ENCODE measurements around the gene UBE4B. TPM values are rescaled to one million over a fixed set of nuclear protein-coding genes. Genes with fewer than 3 reads are reported as not detected.
"Not testable (repeated sequence)": the region's sequence is repeated elsewhere in the genome, so short reads cannot be mapped to it uniquely, and the experiment has no call there.

UBE4B gene
- total and polyA plus RNA-seq, 8 donors, result 13.0 to 45.3 (median 31.1) TPM

GRCh38 chr1:10070206-10070605 is 37.4 kb downstream of the UBE4B start:
- Histone ChIP-seq H3K9me3 (no peaks in the 10 kb centered on the region), H3K27ac (no peak overlapping the region), H3K4me1 (peaks cover 7 to 16% (median 12%) of the 10 kb centered on the region in 3 donors), H3K27me3 (no peaks in the 10 kb centered on the region), H3K36me3 (no peaks in the 10 kb centered on the region), H3K4me3 (no peak overlapping the region)
- intact Hi-C loops (cut with DNase I), result no loop called here
- ATAC-seq, result no peak
- 98 to 99% methylated on average over 4 of the region's 4 CpGs for WGBS, 2 donors
- DNase-seq, result no peak
- no peak for FAIRE-seq
- TF ChIP-seq CTCF (IDR thresholded peaks at IDR 0.05), result no peak

- H3K36me3 ChIP-seq, result no peaks in the 10 kb centered on the region
- intact Hi-C loops (cut with DNase I), result no loop called here
- FAIRE-seq, result no peak
- H3K27ac ChIP-seq, result no peak overlapping the region
- H3K4me3 ChIP-seq, result no peak overlapping the region
- H3K4me1 ChIP-seq, result peaks cover 7 to 10% (median 9%) of the 10 kb centered on the region in 3 donors
- no peaks in the 10 kb centered on the region for H3K9me3 ChIP-seq
- 84 to 86% methylated on average over 6 of the region's 6 CpGs for WGBS, 2 donors
- DNase-seq, result no peak
- no peaks in the 10 kb centered on the region for H3K27me3 ChIP-seq
- TF ChIP-seq CTCF (IDR thresholded peaks at IDR 0.05), result no peak
- ATAC-seq, result no peak
Observed at GRCh38 chr1:10071640-10072039, 38.9 kb downstream of the UBE4B start.

GRCh38 chr1:10073371-10073770 is 40.6 kb downstream of the UBE4B start:
- H3K27me3 ChIP-seq; FAIRE-seq; H3K36me3 ChIP-seq; H3K27ac ChIP-seq; intact Hi-C loops (cut with DNase I); H3K9me3 ChIP-seq; H3K4me3 ChIP-seq; ATAC-seq; H3K4me1 ChIP-seq; DNase-seq: not testable (repeated sequence)
- 91 to 94% methylated on average over 7 of the region's 7 CpGs for WGBS, 2 donors

GRCh38 chr1:10074059-10074851 is 41.5 kb downstream of the UBE4B start:
- H3K4me3 ChIP-seq, result no peak overlapping the region
- ATAC-seq (peak in 3 of 4 donors; percentile 59 to 87 (median 86)), DNase-seq (peak in 1 of 6 donors; percentile 44), FAIRE-seq (no peak)
- no peak for TF ChIP-seq CTCF (IDR thresholded peaks at IDR 0.05)
- H3K27ac ChIP-seq, result peak overlapping the region in 1 of 4 donors; percentile 5
- no peaks in the 10 kb centered on the region for H3K4me1 ChIP-seq
- WGBS, 2 donors, result 66 to 67% methylated on average over 5 of the region's 5 CpGs
- H3K27me3 ChIP-seq, result no peaks in the 10 kb centered on the region
- intact Hi-C loops (cut with DNase I), result no loop called here
- H3K36me3 ChIP-seq, result no peaks in the 10 kb centered on the region
- H3K9me3 ChIP-seq, result no peaks in the 10 kb centered on the region

- H3K27ac ChIP-seq, result peak overlapping the region in 1 of 4 donors; percentile 5
- H3K4me1 ChIP-seq, result no peaks in the 10 kb centered on the region
- TF ChIP-seq CTCF (IDR thresholded peaks at IDR 0.05), result no peak
- 56 to 58% methylated on average over 5 of the region's 5 CpGs for WGBS, 2 donors
- peak in 2 of 4 donors; percentile 28 to 56 for ATAC-seq
- H3K27me3 ChIP-seq, result no peaks in the 10 kb centered on the region
- H3K9me3 ChIP-seq, result no peaks in the 10 kb centered on the region
- intact Hi-C loops (cut with DNase I), result no loop called here
- no peak for DNase-seq
- peaks cover 0 to 4% (median 0%) of the 10 kb centered on the region in 3 donors for H3K36me3 ChIP-seq
- no peak overlapping the region for H3K4me3 ChIP-seq
- FAIRE-seq, result no peak
Observed at GRCh38 chr1:10074852-10075730, 42.3 kb downstream of the UBE4B start.
